ENCODE measurements around the gene DOCK3.

The DOCK3 gene

GRCh38 chr3:51270559-51270958 lies 595.8 kb downstream of the DOCK3 start:
- H3K4me3 ChIP-seq (ENCODE audit: low read depth, low read length), result no peak overlapping the region
- no peak for TF ChIP-seq CTCF (IDR thresholded peaks at IDR 0.05; ENCODE audit: insufficient read depth, low read depth, low read length, missing control alignments)
- no peak for DNase-seq (ENCODE audit: low read depth)

- no peak overlapping the region for H3K4me3 ChIP-seq (ENCODE audit: low read depth, low read length)
- DNase-seq (ENCODE audit: low read depth), result no peak
- TF ChIP-seq CTCF (IDR thresholded peaks at IDR 0.05; ENCODE audit: insufficient read depth, low read depth, low read length, missing control alignments), result no peak
Observed at GRCh38 chr3:51271172-51271571, 596.4 kb downstream of the DOCK3 start.

- no peak for TF ChIP-seq CTCF (IDR thresholded peaks at IDR 0.05; ENCODE audit: insufficient read depth, low read depth, low read length, missing control alignments)
- no peak overlapping the region for H3K4me3 ChIP-seq (ENCODE audit: low read depth, low read length)
- no peak for DNase-seq (ENCODE audit: low read depth)
Observed at GRCh38 chr3:51274052-51274451, 599.3 kb downstream of the DOCK3 start.

GRCh38 chr3:51275111-51275805 lies 600.5 kb downstream of the DOCK3 start:
- TF ChIP-seq CTCF (IDR thresholded peaks at IDR 0.05; ENCODE audit: insufficient read depth, low read depth, low read length, missing control alignments), result no peak
- no peak for DNase-seq (ENCODE audit: low read depth)
- H3K4me3 ChIP-seq (ENCODE audit: low read depth, low read length), result no peak overlapping the region

GRCh38 chr3:51276046-51276445 lies 601.3 kb downstream of the DOCK3 start:
- no peak for TF ChIP-seq CTCF (IDR thresholded peaks at IDR 0.05; ENCODE audit: insufficient read depth, low read depth, low read length, missing control alignments)
- H3K4me3 ChIP-seq (ENCODE audit: low read depth, low read length), result no peak overlapping the region
- DNase-seq (ENCODE audit: low read depth), result no peak

GRCh38 chr3:51279448-51279847 lies 604.7 kb downstream of the DOCK3 start:
- H3K4me3 ChIP-seq (ENCODE audit: low read depth, low read length), result no peak overlapping the region
- no peak for TF ChIP-seq CTCF (IDR thresholded peaks at IDR 0.05; ENCODE audit: insufficient read depth, low read depth, low read length, missing control alignments)
- DNase-seq (ENCODE audit: low read depth), result no peak

- DNase-seq (ENCODE audit: low read depth), result no peak
- no peak overlapping the region for H3K4me3 ChIP-seq (ENCODE audit: low read depth, low read length)
- no peak for TF ChIP-seq CTCF (IDR thresholded peaks at IDR 0.05; ENCODE audit: insufficient read depth, low read depth, low read length, missing control alignments)
Observed at GRCh38 chr3:51280176-51280575, 605.4 kb downstream of the DOCK3 start.
